Cardiac fibroblast (primary cell): ENCODE results near the gene FMR1NB.

Experiments used
- DNase-seq, 2 donors: peaks; one replicate each; pipeline versions ENCODE4 v3.0.0 to v3.0.0-alpha.2; 2010; ENCODE audit warnings: low read depth in 2 of 2
- H3K4me3 ChIP-seq, 2 donors: replicated peaks in 1 of 2; 1 replicate in 1 of 2; 2 replicates in 1 of 2; pipeline ENCODE4 v1.5.1; 2011; ENCODE audit warnings: low read depth in 2 of 2, low read length in 2 of 2, mild to moderate bottlenecking in 2 of 2, moderate library complexity in 1 of 2
- TF ChIP-seq, protein P1 (sequence below): IDR thresholded peaks from one replicate; pipeline ENCODE4 v1.5.1; 2011; ENCODE audit warnings: low read depth, mild to moderate bottlenecking, low read length, inconsistent platforms

FMR1NB gene

DNA sequence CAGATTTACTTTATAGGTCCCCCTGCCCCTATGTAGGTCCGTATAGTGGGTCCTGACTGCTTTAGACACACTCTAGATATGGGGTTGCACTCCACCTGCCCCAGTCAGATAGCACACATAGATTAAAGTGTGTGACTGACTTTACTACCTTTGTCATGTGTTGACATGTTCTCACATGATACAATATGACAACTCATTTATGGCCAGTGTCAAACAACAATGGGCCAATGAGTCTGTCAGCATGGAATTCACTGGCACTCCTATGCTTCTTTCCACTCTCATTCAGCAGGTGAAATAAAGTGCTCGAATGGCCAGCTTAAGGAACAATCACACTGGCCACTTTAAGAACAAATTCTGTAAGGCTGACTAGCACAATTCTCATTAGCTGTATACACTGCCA, 23.8 kb upstream of the FMR1NB start:
- TF ChIP-seq, protein P1, sequence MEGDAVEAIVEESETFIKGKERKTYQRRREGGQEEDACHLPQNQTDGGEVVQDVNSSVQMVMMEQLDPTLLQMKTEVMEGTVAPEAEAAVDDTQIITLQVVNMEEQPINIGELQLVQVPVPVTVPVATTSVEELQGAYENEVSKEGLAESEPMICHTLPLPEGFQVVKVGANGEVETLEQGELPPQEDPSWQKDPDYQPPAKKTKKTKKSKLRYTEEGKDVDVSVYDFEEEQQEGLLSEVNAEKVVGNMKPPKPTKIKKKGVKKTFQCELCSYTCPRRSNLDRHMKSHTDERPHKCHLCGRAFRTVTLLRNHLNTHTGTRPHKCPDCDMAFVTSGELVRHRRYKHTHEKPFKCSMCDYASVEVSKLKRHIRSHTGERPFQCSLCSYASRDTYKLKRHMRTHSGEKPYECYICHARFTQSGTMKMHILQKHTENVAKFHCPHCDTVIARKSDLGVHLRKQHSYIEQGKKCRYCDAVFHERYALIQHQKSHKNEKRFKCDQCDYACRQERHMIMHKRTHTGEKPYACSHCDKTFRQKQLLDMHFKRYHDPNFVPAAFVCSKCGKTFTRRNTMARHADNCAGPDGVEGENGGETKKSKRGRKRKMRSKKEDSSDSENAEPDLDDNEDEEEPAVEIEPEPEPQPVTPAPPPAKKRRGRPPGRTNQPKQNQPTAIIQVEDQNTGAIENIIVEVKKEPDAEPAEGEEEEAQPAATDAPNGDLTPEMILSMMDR, result no peak

GRCh38 chrX:147958291-147958690, 22.8 kb upstream of the FMR1NB start:
- DNase-seq, result peak in 1 of 2 donors; percentile 33
- no peak overlapping the region for H3K4me3 ChIP-seq
- TF ChIP-seq, protein P1, result no peak

More for the DNA sequence above, 23.8 kb upstream of the FMR1NB start:
- DNase-seq, result no peak
- no peak overlapping the region for H3K4me3 ChIP-seq

DNA sequence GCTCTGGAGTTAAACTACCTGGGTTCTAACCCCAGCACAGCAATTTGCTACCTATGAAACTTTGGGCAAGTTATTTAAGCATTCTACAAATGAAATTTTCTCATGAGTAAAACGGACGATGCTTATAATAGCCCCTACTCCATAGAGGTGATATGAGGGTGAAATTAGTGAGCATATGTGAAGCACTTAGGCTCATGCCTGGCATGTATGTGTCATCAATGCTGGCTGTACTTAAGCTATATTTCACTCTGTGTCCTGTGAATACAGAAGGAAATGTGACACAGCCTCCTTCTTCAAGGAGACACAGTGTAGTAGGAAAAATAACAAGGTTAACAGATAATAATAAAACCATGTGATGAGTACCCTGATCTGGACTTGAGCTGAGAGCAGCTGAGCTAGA, 20.4 kb upstream of the FMR1NB start:
- TF ChIP-seq, protein P1, result no peak
- DNase-seq, result no peak
- H3K4me3 ChIP-seq, result no peak overlapping the region

- no peak for DNase-seq
- TF ChIP-seq, protein P1, result no peak
- H3K4me3 ChIP-seq, result no peak overlapping the region
Observed at GRCh38 chrX:147962476-147962875, 18.7 kb upstream of the FMR1NB start.

- H3K4me3 ChIP-seq, result no peak overlapping the region
- DNase-seq, result no peak
- TF ChIP-seq, protein P1, result no peak
Observed at GRCh38 chrX:147978931-147979330, 2.2 kb upstream of the FMR1NB start.

- TF ChIP-seq, protein P1, result no peak
- no peak for DNase-seq
- H3K4me3 ChIP-seq, result no peak overlapping the region
Observed at GRCh38 chrX:148020329-148020728, 39.2 kb downstream of the FMR1NB start.

DNA sequence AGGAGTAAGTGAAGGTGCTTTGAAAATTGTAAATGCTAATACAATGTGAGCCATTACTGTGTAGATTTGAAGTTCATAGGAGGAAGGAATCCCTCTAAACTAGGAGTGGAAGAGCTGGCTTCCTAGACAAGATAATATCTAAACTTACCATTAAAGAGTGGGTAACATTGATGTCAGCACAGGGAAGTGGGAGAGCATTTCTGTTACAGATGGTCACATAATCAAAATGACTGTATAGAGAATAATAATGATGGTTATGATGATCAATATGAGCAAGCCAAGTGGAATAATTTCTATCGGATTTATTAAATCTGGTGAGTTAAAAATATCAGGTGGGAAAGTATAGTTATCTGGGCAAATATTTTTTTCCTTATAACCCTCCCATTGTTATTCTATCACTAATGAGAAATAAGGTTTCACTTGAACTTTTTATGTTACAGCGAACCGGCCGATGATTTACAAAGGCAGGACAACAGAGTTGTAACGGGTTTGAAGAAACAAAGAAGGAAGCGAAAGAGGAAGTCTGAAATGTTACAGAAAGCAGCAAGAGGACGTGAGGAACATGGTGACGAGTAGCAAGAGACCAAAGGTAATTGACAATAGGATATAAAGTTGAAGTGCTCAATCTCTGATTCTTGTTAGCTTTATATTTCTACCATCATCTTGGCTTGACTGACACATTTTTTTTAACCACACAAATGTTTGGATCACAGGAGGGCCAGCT, 43.5 kb downstream of the FMR1NB start:
- no peak for DNase-seq
- TF ChIP-seq, protein P1, result no peak
- H3K4me3 ChIP-seq, result no peak overlapping the region
